Measurements from ENCODE around the gene FBXW5. TPM values are rescaled to one million over a fixed set of nuclear protein-coding genes. Genes with fewer than 3 reads are reported as not detected.

The FBXW5 gene
- total RNA-seq, 1 donor from 2014 or later = 170 TPM

- peak; percentile 55 for DNase-seq (ENCODE audit: low read depth)
Observed at GRCh38 chr9:136978073-136978864, 33.7 kb upstream of the FBXW5 start.

GRCh38 chr9:136977649-136978072 is 33.1 kb upstream of the FBXW5 start:
- no peak for DNase-seq (ENCODE audit: low read depth)

DNA sequence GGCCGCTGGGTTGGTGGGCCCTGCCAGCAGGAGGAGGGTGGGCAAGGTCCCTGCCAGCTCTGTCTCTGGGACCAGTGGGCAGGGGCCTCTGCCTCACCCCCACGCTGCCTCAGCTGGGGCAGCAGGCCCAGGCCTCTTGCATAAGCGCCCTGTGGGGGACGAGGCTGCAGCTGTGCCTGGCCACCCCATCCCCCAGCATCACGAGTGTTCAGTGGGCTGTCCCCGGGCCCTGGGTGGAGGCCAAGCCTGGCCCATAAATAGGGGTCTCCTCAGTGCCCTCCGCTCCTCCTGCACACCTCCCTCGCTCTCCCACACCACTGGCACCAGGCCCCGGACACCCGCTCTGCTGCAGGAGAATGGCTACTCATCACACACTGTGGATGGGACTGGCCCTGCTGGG is 32.7 kb upstream of the FBXW5 start, which contains the start of gene PTGDS:
PTGDS (plus strand) TSS at position 282 of the 400 bp plus-strand sequence; CDS start at position 357, 75 bp downstream.
- DNase-seq (ENCODE audit: low read depth) = peak; percentile 76

DNA sequence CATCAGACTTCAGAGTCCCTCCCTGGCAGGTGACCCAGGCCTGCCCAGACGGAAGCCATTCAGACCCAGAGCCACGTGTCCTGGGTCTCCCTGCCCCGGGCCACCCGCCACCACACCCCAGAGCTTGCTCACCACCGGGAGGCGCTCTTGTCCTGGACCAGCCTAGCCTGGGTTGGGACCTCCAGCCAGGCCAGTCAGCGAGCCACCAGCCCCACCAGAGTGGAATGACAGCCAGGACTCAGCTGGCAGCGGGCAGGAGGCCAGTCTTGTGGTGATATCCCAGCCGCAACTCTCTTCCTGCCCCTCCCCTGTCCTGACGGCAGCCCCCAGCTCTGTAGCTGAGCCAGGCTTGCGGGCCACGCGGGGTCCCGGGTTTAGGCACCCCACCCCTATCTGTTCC is 31.1 kb upstream of the FBXW5 start:
- DNase-seq (ENCODE audit: low read depth) = peak; percentile 84

- DNase-seq (ENCODE audit: low read depth) = peak; percentile 76
Observed at GRCh38 chr9:136974817-136975535, 30.4 kb upstream of the FBXW5 start.

- DNase-seq (ENCODE audit: low read depth) = no peak
Observed at GRCh38 chr9:136973618-136974617, 29.4 kb upstream of the FBXW5 start.

GRCh38 chr9:136972743-136973142 is 28.2 kb upstream of the FBXW5 start:
- no peak for DNase-seq (ENCODE audit: low read depth)

GRCh38 chr9:136972335-136972734 is 27.8 kb upstream of the FBXW5 start:
- no peak for DNase-seq (ENCODE audit: low read depth)

GRCh38 chr9:136971746-136972145 is 27.2 kb upstream of the FBXW5 start:
- no peak for DNase-seq (ENCODE audit: low read depth)

GRCh38 chr9:136970361-136970760 is 25.8 kb upstream of the FBXW5 start:
- DNase-seq (ENCODE audit: low read depth) = no peak

GRCh38 chr9:136969774-136970173 is 25.2 kb upstream of the FBXW5 start:
- no peak for DNase-seq (ENCODE audit: low read depth)

DNA sequence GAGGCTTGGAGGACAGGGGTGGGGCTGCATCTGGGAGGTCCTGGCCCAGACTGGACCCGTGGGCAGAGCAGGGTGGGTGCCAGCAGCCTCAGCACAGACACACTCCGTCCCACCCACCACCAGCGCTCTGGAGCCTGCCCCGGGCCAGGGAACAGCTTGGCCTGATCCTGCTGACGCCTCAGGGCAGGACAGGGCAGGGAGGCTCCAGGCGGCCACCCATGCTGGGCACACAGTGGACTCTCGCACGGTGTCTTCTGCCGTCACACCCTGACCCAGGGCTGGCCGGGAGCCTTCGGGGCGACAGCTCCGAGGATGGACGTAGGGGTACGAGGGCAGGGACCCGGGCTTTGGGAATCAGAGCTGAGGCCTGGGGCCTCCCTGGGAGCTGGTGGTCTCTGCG is 24.6 kb upstream of the FBXW5 start:
- no peak for DNase-seq (ENCODE audit: low read depth)

- no peak for DNase-seq (ENCODE audit: low read depth)
Observed at GRCh38 chr9:136968333-136969127, 24.0 kb upstream of the FBXW5 start.

DNA sequence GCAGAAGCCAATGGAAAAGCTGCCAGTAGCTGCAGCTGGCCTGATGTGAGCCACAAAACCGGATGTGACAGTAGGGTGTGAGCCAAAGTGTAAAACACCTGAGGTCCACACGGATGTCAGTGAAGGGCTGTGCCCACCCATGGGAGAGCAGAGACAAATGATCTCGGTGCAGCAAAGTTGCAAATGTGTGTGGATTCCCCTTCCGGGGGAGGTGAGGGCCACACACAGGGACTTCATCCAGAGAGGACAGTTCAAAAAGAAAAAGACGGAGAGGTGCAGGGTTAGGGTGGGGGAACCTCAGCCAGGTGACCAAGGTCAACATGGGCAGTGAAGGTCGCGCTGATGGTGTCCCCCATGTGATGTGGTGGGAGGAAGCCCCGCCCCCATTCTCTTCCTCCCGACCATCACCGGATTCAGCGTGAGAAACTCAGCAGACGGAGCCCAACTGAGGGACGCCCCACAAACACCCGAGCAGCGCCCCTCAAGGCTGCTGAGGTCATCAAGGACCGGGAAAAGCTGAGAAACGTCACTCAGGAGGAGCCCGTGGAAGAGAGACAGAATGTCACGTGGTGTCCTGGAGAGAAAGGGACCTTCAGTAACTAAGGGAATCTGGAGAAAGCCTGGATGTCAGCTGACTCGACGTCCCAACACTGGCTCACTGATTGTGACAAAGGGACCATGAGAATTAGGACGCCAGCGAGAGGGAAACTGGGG is 21.4 kb upstream of the FBXW5 start:
- no peak for DNase-seq (ENCODE audit: low read depth)

DNA sequence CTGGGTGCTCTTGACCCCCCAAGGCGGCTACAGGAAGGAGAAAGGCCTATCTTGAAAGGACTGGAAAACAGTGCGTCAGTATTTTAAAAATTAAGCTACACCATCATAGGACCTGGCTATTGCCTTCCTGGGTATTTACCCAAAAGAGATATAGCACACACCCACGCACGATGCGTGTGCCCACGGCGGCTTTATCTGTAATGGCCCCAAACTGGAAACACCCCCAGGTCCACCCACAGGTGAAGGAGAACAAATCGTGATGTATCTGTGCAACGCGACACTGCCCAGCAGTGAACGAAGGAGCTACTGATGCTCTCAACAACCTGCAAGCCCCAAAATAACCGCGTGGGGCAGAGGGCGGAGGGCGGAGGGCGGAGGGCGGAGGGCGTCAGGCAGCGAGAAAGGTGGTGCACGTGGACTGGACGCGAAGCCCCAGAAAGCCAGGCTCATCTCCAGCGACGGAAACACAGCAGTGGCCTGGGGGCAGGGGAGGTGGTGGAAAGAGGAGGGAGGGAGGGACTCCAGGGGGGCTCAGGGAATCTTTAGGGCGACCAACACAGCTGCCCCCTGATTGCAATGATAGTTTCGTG is 20.4 kb upstream of the FBXW5 start:
- no peak for DNase-seq (ENCODE audit: low read depth)

DNA sequence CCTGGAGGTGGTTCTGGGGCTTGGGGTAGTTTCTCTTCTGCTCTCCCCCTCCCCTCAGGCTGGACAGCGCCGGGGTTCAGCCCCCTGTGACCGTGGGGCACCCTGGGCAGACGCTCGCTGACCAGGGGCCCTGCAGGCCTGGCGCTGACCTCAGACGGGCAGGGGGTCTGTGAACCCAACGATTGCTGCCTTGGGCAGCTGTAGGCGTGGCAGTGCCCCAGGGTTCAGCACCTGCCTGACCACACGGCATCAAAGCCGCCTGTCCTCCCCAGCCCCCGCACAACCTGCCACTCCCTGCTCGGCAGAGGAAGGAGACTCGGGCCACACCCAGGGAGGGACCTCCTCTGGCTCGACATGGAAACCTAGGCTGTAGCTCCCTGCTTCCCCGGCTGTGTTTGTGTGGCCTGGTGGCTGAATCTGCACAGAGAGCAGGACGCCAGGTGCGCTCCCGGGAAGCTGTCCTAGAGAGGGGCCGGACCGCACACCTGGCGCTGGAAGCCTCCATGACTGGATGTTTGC is 19.7 kb upstream of the FBXW5 start:
- DNase-seq (ENCODE audit: low read depth) = no peak

DNA sequence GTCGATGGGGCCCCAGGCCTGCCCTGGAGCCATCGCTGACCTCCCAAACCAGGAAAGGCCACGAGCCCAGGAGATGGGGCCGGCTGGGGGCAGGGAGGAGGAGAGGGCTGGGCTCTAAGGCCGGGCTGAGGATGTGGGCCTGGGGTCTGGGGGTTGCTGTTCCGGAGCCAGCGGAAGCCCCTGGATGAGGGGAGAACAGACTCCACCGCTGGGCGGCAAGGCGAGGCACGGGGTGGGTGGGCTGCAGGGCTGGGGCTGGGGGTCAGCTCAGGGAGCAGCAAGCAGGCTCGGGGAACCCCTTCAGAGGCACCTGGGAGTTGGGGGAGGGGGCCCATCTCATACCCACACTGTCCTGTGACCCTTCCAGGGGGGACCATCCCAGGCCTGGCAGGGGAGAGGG is 19.2 kb upstream of the FBXW5 start:
- no peak for DNase-seq (ENCODE audit: low read depth)

DNA sequence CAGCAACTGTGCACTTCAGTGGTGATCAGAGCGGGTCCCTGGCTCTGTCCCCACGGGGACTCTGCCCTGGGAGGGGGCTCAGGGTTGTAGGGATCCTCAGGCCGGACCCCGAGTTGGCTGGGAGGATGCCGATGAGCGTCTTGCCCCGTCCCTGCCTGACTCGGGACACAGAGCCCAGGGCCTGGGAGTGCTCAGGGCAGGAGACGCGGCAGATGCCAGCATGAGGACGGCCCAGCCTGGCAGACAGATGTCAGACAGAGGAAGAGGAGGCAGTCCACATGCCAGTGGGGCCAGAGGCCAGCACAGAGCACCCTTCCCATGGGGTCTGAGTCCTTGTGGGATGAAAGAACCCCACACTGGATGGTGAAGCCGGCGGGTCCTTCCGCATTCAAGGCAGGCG is 18.8 kb upstream of the FBXW5 start:
- DNase-seq (ENCODE audit: low read depth) = no peak

DNA sequence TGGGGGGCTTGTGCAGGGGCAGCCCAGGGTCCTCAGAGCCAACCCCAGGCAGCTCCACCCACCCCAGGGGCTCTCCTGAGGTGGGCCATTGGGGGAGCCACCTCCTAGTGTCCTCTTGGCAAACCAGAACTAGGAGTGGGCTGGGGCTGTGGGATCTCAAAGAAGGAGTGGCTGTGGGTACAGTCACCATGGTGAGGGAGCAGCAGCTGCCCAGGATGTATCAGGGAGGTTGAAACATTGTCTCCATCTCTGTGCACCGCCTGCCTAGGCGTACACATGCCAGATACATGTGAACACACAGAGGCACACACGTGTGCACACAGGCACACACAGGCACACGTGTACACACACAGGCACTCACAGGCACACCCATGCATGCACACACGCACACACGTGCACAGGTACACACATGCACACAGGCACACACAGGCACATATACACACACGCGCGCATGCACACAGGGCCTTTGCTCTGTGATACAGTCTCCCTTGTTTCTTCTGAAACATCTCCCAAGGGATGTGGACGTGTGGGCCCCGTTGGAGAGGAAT is 18.2 kb upstream of the FBXW5 start:
- DNase-seq (ENCODE audit: low read depth) = peak; percentile 59
